GM12801 (cell line): ENCODE results near the gene ARMC9.

Experiments used
- CTCF ChIP-seq: IDR thresholded peaks from one replicate; pipeline ENCODE4 v1.5.1; 2011; ENCODE audit warnings: control low read depth; ENCODE audit not compliant: insufficient read length; ENCODE audit errors: extremely low read depth

ARMC9 gene

GRCh38 chr2:231357048-231357447, 158.6 kb downstream of the ARMC9 start:
- no peak for TF ChIP-seq CTCF

- no peak for TF ChIP-seq CTCF
Observed at GRCh38 chr2:231357931-231358330, 159.5 kb downstream of the ARMC9 start.

- no peak for TF ChIP-seq CTCF
Observed at GRCh38 chr2:231359441-231359840, 161.0 kb downstream of the ARMC9 start.

GRCh38 chr2:231359948-231360347, 161.5 kb downstream of the ARMC9 start:
- TF ChIP-seq CTCF = no peak

GRCh38 chr2:231360401-231360800, 162.0 kb downstream of the ARMC9 start:
- no peak for TF ChIP-seq CTCF

- TF ChIP-seq CTCF = no peak
Observed at GRCh38 chr2:231360881-231361371, 162.5 kb downstream of the ARMC9 start.

GRCh38 chr2:231361701-231362554, 163.5 kb downstream of the ARMC9 start:
- no peak for TF ChIP-seq CTCF
